ENCODE results near the gene ARL14. TPM values are rescaled to one million over a fixed set of nuclear protein-coding genes. Genes with fewer than 3 reads are reported as not detected.

The ARL14 gene
- total RNA-seq, 2 donors from 2014 or later, result not detected

DNA sequence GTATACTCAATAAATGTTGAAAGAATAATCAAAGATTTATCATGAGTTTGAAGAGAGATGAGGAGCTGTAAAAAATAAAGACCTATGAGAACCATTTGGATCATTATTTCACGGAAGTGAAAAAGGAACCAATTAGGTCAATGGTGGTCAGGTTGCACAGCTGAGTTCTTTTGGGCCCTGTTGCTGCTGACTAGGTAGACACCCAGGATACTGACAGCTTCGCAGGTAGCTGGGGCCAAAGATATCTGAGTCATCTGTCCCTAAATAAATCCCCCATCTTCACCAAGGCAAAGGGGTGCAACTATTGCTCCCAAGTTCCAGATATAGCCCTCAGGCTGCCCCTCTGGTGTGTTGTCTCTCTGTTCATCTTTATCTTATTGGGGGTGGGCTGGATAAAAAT, 5.0 kb upstream of the ARL14 start:
- no peaks in the 10 kb centered on the region for H3K36me3 ChIP-seq
- TF ChIP-seq, protein P1, sequence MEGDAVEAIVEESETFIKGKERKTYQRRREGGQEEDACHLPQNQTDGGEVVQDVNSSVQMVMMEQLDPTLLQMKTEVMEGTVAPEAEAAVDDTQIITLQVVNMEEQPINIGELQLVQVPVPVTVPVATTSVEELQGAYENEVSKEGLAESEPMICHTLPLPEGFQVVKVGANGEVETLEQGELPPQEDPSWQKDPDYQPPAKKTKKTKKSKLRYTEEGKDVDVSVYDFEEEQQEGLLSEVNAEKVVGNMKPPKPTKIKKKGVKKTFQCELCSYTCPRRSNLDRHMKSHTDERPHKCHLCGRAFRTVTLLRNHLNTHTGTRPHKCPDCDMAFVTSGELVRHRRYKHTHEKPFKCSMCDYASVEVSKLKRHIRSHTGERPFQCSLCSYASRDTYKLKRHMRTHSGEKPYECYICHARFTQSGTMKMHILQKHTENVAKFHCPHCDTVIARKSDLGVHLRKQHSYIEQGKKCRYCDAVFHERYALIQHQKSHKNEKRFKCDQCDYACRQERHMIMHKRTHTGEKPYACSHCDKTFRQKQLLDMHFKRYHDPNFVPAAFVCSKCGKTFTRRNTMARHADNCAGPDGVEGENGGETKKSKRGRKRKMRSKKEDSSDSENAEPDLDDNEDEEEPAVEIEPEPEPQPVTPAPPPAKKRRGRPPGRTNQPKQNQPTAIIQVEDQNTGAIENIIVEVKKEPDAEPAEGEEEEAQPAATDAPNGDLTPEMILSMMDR (IDR thresholded peaks at IDR 0.05), result no peak
- TF ChIP-seq POLR2A (IDR thresholded peaks at IDR 0.05), result no peak
- no peak for TF ChIP-seq POLR2AphosphoS5 (IDR thresholded peaks at IDR 0.05)
- intact Hi-C loops (cut with DNase I), result no loop called here

DNA sequence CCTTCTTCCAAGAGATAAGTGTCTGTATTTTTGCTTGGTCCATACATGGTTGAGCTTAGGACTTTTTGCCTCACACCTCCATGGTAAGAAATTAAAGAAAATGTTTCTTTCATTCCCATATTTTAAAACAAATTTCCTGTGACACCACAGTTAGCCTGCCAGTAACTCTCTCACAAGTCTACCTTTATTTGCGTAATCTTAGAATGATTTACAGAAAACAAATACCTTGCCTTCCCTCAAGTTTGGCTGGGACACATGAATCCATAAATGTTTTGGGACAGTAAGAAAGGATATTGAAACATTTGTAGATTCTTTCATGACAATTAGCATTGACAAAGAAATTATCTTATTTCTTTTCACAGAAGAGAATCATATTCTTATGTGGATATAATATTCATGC, 3.8 kb upstream of the ARL14 start:
- H3K36me3 ChIP-seq, result no peaks in the 10 kb centered on the region
- intact Hi-C loops (cut with DNase I), result no loop called here
- no peaks in the 10 kb centered on the region for H3K9me3 ChIP-seq
- H3K27me3 ChIP-seq (replicated peaks; ENCODE audit: insufficient read depth), result no peaks in the 10 kb centered on the region
- WGBS, result 84% methylated on average over 1 of the region's 1 CpG
- no peak for DNase-seq (ENCODE audit: low spot score)
- H3K4me1 ChIP-seq (replicated peaks), result no peaks in the 10 kb centered on the region
- TF ChIP-seq, protein P1 (IDR thresholded peaks at IDR 0.05), result no peak
- TF ChIP-seq POLR2A (IDR thresholded peaks at IDR 0.05) (no peak), POLR2AphosphoS5 (IDR thresholded peaks at IDR 0.05) (no peak)
- no peak overlapping the region for H3K27ac ChIP-seq
- no peak overlapping the region for H3K4me3 ChIP-seq

More for the DNA sequence above, 5.0 kb upstream of the ARL14 start:
- Histone ChIP-seq H3K4me3 (no peak overlapping the region), H3K4me1 (replicated peaks) (no peaks in the 10 kb centered on the region), H3K9me3 (no peaks in the 10 kb centered on the region), H3K27ac (no peak overlapping the region), H3K27me3 (replicated peaks; ENCODE audit: insufficient read depth) (no peaks in the 10 kb centered on the region)
- DNase-seq (ENCODE audit: low spot score), result no peak
- WGBS, result 92% methylated on average over 2 of the region's 2 CpGs

DNA sequence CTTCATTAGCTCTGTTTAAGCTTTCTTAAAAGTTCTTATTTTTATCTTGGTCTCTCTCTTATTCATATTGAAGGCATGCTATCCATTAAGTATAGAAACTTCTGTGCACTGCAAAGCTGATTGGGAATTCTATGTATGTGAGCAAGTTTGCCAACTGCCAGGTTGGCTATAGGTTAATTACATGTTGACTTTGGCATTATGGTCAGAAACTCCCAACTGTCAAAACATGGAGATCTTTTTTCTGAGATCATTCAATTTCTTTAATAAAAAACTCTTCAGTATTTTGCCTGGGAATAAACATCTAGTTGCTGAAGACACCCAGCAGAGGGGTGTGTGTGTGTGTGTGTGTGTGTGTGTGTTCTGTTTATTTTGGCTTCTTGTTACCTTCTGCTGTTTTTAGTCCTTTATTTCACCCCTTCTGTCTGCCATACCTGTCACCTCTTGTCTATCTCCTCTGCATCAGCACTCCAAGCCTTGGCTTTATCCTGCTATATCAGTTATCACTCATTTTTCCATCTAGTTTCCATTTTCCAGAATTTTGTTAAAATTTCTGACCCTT, 1.3 kb upstream of the ARL14 start:
- Histone ChIP-seq H3K36me3 (no peaks in the 10 kb centered on the region), H3K4me3 (no peak overlapping the region), H3K9me3 (no peaks in the 10 kb centered on the region), H3K4me1 (replicated peaks) (no peaks in the 10 kb centered on the region), H3K27me3 (replicated peaks; ENCODE audit: insufficient read depth) (no peaks in the 10 kb centered on the region), H3K27ac (no peak overlapping the region)
- TF ChIP-seq POLR2A (IDR thresholded peaks at IDR 0.05) (no peak), POLR2AphosphoS5 (IDR thresholded peaks at IDR 0.05) (no peak)
- TF ChIP-seq, protein P1 (IDR thresholded peaks at IDR 0.05), result no peak
- DNase-seq (ENCODE audit: low spot score), result no peak
- intact Hi-C loops (cut with DNase I), result no loop called here

DNA sequence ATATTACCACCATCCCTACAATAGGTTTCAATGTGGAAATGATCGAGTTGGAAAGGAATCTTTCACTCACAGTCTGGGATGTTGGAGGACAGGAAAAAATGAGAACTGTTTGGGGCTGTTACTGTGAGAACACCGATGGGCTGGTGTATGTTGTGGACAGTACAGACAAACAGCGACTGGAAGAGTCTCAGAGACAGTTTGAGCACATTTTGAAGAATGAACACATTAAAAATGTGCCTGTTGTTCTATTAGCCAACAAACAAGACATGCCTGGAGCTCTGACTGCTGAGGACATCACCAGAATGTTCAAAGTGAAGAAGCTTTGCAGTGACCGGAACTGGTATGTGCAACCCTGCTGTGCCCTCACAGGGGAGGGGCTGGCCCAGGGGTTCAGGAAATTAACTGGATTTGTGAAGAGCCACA, 510 bp downstream of the ARL14 start:
- no peaks in the 10 kb centered on the region for H3K36me3 ChIP-seq
- H3K4me3 ChIP-seq, result no peak overlapping the region
- H3K27me3 ChIP-seq (replicated peaks; ENCODE audit: insufficient read depth), result no peaks in the 10 kb centered on the region
- no peaks in the 10 kb centered on the region for H3K9me3 ChIP-seq
- intact Hi-C loops (cut with DNase I), result no loop called here
- no peak overlapping the region for H3K27ac ChIP-seq
- TF ChIP-seq, protein P1 (IDR thresholded peaks at IDR 0.05), result no peak
- TF ChIP-seq POLR2A (IDR thresholded peaks at IDR 0.05) (no peak), POLR2AphosphoS5 (IDR thresholded peaks at IDR 0.05) (no peak)
- no peak for DNase-seq (ENCODE audit: low spot score)
- H3K4me1 ChIP-seq (replicated peaks), result no peaks in the 10 kb centered on the region
- WGBS, result 78% methylated on average over 4 of the region's 4 CpGs

DNA sequence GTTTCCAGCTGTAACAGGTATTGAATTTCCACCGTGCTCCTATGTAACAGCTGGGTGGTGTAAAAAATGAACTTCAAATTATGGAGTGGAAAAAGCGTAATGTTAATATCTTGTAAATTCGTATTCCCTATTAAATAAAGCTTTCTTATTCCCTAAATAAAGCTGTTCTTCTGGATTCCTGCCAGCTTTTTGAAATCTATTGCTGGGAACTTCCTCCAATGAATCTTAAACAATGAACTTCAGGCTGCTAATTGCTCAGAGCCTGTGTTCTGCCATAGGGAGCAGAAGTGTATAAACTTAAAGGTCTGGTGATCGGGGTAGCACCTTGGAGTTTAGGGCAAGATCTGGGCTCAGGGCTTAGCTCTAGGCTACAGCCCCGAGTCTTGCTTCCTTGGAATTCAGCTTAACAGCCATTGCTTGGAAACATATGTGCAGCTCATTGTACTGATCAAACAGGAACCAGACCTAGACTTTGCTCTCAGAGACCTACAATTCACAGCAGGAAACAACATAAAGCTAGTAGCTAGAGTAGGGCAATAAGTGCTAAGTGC, 1.4 kb downstream of the ARL14 start:
- TF ChIP-seq POLR2A (IDR thresholded peaks at IDR 0.05), result no peak
- TF ChIP-seq POLR2AphosphoS5 (IDR thresholded peaks at IDR 0.05), result no peak
- TF ChIP-seq, protein P1 (IDR thresholded peaks at IDR 0.05), result no peak
- no peaks in the 10 kb centered on the region for H3K9me3 ChIP-seq
- no peak for DNase-seq (ENCODE audit: low spot score)
- no peaks in the 10 kb centered on the region for H3K4me1 ChIP-seq (replicated peaks)
- no peaks in the 10 kb centered on the region for H3K27me3 ChIP-seq (replicated peaks; ENCODE audit: insufficient read depth)
- H3K4me3 ChIP-seq, result no peak overlapping the region
- H3K27ac ChIP-seq, result no peak overlapping the region
- no peaks in the 10 kb centered on the region for H3K36me3 ChIP-seq
- WGBS, result 38% methylated on average over 5 of the region's 5 CpGs
- intact Hi-C loops (cut with DNase I), result no loop called here
